ENCODE results near the gene WNK4. TPM values are rescaled to one million over a fixed set of nuclear protein-coding genes. Genes with fewer than 3 reads are reported as not detected.

The WNK4 gene
- total RNA-seq, 4 donors from 2014 or later = 0.16 to 0.85 (median 0.19) TPM; not detected in 1

DNA sequence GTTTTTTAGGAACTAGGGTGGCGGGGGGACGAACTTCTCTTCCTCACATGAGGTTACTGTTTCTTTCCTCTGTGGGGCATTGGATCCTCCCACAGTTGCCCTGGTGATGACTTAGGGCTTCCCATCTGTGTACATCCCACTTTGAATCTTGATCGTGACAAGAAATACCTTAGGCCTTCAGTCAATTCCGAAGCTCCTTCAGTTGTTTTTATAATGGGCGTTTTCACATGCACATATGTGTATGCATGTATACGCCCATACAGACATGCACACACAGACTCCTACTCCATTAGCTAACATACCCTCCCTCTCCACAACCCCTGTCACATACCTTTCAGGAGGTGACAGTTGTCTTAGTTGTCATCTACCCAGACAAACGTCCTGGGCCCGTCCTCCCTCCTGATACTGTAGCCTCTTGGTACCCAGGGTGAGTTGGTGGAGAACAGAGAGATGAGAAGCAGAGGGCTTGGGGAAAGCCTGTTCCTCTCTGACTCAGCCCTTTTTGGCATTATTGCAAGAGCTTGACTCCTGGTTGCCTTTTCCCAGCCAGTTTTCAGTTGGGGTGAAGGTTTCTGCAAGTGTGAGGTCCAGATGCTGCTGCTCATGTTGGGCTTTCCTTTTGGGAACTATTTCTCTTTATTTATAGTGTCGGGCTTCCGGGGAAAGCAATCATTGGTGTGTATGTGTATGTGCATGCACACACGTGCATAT, 61.7 kb downstream of the WNK4 start:
- TF ChIP-seq, protein P1, sequence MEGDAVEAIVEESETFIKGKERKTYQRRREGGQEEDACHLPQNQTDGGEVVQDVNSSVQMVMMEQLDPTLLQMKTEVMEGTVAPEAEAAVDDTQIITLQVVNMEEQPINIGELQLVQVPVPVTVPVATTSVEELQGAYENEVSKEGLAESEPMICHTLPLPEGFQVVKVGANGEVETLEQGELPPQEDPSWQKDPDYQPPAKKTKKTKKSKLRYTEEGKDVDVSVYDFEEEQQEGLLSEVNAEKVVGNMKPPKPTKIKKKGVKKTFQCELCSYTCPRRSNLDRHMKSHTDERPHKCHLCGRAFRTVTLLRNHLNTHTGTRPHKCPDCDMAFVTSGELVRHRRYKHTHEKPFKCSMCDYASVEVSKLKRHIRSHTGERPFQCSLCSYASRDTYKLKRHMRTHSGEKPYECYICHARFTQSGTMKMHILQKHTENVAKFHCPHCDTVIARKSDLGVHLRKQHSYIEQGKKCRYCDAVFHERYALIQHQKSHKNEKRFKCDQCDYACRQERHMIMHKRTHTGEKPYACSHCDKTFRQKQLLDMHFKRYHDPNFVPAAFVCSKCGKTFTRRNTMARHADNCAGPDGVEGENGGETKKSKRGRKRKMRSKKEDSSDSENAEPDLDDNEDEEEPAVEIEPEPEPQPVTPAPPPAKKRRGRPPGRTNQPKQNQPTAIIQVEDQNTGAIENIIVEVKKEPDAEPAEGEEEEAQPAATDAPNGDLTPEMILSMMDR (IDR thresholded peaks at IDR 0.05; ENCODE audit: low read depth) = no peak

DNA sequence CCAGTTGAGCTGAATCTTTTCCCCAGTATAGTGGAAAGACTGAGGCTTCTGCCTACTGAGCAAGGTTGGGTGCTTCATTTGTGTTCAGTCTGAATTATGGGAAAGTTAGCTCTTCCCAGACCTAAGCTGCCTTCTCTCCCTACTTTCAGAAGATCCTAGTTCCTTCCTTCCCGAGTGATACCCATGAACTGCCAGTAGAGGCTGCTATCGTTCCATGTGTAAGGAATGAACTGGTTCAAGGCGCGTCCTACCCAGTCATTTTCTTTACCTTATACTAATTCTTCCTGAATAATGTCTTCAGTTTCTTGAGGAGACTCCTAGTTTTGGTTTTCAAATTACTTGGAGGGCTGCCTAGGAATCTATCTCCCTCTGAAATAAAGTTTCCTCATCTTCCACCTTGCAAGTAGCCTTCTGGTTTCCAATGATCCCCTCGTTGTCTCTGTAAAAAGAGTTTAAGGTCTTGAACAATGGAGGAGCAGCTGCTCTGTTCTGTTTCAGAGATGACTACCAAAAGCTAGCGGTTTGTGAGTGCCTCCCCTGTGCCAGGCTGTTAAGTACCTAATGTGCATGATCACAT, 63.0 kb downstream of the WNK4 start:
- TF ChIP-seq, protein P1 (IDR thresholded peaks at IDR 0.05; ENCODE audit: low read depth) = no peak

DNA sequence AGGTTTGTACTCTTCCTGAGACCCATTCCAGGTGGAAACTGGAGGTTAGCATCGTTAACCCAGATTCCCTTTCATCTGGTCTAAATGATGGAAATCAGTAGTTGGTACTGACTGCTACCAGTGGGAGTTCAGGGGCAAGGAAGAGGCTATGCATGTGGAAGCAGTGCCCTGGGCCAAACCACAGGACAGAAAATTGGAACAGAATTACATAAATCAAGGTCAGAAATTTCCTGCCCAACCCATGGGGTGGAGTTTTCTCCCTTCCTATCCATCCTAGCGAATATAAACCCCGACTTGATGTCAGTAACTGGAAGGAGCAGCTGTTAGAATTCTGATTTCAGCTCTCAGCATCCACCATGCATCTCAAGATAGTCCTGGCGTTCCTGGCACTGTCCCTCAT, 63.9 kb downstream of the WNK4 start, which contains the start of gene AOC2:
Gene AOC2 (plus strand): TSS at position 310 of the 400 bp plus-strand sequence. CDS start 47 bp downstream, at position 357.
- TF ChIP-seq, protein P1 (IDR thresholded peaks at IDR 0.05; ENCODE audit: low read depth) = no peak

DNA sequence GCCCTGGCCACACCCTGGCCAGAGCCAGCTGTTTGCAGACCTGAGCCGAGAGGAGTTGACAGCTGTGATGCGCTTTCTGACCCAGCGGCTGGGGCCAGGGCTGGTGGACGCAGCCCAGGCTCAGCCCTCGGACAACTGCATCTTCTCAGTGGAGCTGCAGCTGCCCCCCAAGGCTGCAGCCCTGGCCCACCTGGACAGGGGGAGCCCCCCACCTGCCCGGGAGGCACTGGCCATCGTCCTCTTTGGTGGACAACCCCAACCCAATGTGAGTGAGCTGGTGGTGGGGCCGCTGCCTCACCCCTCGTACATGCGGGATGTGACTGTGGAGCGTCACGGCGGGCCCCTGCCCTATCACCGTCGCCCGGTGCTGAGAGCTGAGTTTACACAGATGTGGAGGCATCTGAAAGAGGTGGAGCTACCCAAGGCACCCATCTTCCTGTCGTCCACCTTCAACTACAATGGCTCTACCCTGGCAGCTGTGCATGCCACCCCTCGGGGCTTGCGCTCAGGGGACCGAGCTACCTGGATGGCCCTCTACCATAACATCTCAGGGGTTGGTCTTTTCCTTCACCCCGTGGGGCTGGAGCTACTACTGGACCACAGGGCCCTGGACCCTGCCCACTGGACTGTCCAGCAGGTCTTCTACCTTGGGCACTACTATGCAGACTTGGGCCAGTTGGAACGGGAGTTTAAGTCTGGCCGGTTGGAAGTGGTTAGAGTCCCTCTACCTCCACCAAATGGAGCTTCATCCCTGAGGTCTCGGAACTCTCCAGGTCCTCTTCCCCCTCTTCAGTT, 64.5 kb downstream of the WNK4 start:
- TF ChIP-seq, protein P1 (IDR thresholded peaks at IDR 0.05; ENCODE audit: low read depth) = no peak

DNA sequence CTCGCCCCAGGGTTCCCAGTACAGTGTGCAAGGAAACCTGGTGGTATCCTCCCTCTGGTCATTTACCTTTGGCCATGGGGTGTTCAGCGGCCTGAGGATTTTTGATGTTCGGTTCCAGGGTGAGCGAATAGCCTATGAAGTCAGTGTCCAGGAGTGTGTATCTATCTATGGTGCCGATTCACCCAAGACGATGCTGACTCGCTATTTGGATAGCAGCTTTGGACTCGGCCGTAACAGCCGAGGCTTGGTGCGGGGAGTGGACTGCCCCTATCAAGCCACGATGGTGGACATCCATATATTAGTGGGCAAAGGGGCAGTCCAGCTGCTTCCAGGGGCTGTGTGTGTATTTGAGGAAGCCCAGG, 65.1 kb downstream of the WNK4 start:
- TF ChIP-seq, protein P1 (IDR thresholded peaks at IDR 0.05; ENCODE audit: low read depth) = no peak

DNA sequence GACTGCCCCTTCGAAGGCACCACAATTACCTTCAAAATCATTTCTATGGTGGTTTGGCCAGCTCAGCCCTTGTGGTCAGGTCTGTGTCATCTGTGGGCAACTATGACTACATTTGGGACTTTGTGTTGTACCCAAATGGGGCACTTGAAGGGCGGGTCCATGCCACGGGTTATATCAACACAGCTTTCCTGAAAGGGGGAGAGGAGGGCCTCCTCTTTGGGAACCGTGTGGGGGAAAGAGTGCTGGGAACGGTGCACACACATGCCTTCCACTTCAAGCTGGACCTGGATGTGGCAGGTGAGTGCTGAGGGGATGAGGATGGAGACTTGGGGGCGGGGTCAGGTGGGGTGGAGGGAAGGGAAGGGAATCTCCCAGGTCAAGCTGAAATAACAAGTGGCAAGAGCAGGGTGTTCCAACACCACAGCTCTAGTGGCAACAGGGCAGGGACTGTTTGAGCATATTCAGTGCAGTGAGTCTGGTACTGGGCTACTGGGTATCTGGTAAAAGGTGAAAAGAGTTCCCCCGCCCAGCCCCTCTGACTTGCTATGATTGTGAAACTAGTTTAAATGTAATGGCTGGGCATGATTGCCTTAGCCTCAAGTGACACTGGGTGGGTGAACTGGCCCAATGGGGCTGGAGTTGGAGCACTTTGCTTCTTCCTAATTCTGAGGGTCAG, 65.6 kb downstream of the WNK4 start:
- TF ChIP-seq, protein P1 (IDR thresholded peaks at IDR 0.05; ENCODE audit: low read depth) = no peak

Small RNAs within 50 kb of the gene (small RNA-seq; reads per million reads assigned to genes)
- gene HMGN2P15 (not detected), gene MIR6781 (not detected)

Other genes with a start within 250 kb of the WNK4 start
- 100 to 1,000 TPM in 1 of 4 donors, 10 to 100 TPM in 3; 43.5 to 123 (median 62.4) TPM for gene NAGLU, start 244.4 kb upstream of the WNK4 start, total RNA-seq
- 1 to 10 TPM in 2 of 4 donors, under 1 TPM in 2; 0.49 to 4.1 (median 1.2) TPM for gene HSD17B1, start 227.7 kb upstream of the WNK4 start, total RNA-seq
- 10 to 100 TPM; 20.4 to 40.1 (median 22.7) TPM for gene COASY, start 218.5 kb upstream of the WNK4 start, total RNA-seq
- 10 to 100 TPM; 59.3 to 78.0 (median 68.8) TPM for gene MLX, start 213.5 kb upstream of the WNK4 start, total RNA-seq
- 1 to 10 TPM; 1.1 to 4.0 (median 3.6) TPM for gene PSMC3IP, start 202.9 kb upstream of the WNK4 start, total RNA-seq
- gene RETREG3, start 171.2 kb upstream of the WNK4 start, total RNA-seq = 10 to 100 TPM; 36.4 to 62.0 (median 57.4) TPM
- gene TUBG1, start 170.9 kb upstream of the WNK4 start, total RNA-seq = 10 to 100 TPM; 16.3 to 35.8 (median 23.5) TPM
- 10 to 100 TPM; 12.1 to 29.6 (median 21.2) TPM for gene TUBG2, start 121.3 kb upstream of the WNK4 start, total RNA-seq
- gene PLEKHH3, start 103.6 kb upstream of the WNK4 start, total RNA-seq = 10 to 100 TPM in 1 of 4 donors, 1 to 10 TPM in 3; 5.4 to 64.8 (median 7.4) TPM
- 1 to 10 TPM in 1 of 4 donors, under 1 TPM in 3; 0.44 to 8.7 (median 0.83) TPM for gene CCR10, start 98.8 kb upstream of the WNK4 start, total RNA-seq
- 1 to 10 TPM; 1.8 to 3.8 (median 2.5) TPM for gene CNTNAP1, start 98.1 kb upstream of the WNK4 start, total RNA-seq
- 100 to 1,000 TPM in 1 of 4 donors, 10 to 100 TPM in 3; 53.7 to 126 (median 91.8) TPM for gene EZH1, start 35.6 kb upstream of the WNK4 start, total RNA-seq
- gene RAMP2, start 19.4 kb upstream of the WNK4 start, total RNA-seq = 100 to 1,000 TPM in 3 of 4 donors, 10 to 100 TPM in 1; 66.9 to 160 (median 128) TPM
- 10 to 100 TPM; 40.1 to 53.4 (median 47.4) TPM for gene VPS25, start 7.2 kb upstream of the WNK4 start, total RNA-seq
- 10 to 100 TPM; 51.8 to 76.6 (median 60.4) TPM for gene COA3, start 18.1 kb downstream of the WNK4 start, total RNA-seq
- gene CNTD1, start 18.3 kb downstream of the WNK4 start, total RNA-seq = under 1 TPM in 2 of 4 donors, not detected in 2; 0.44 to 0.68 TPM
- 100 to 1,000 TPM in 3 of 4 donors, 10 to 100 TPM in 1; 85.3 to 129 (median 120) TPM for gene BECN1, start 43.7 kb downstream of the WNK4 start, total RNA-seq
- 10 to 100 TPM; 52.7 to 80.9 (median 60.1) TPM for gene PSME3, start 52.8 kb downstream of the WNK4 start, total RNA-seq
- gene AOC2, start 64.0 kb downstream of the WNK4 start, total RNA-seq = 10 to 100 TPM in 1 of 4 donors, 1 to 10 TPM in 3; 4.1 to 15.0 (median 9.4) TPM
- gene AOC3, start 70.6 kb downstream of the WNK4 start, total RNA-seq = 100 to 1,000 TPM; 120 to 591 (median 262) TPM
- not detected for gene G6PC1, start 120.2 kb downstream of the WNK4 start, total RNA-seq
- 10 to 100 TPM; 18.4 to 38.2 (median 22.1) TPM for gene AARSD1, start 183.8 kb downstream of the WNK4 start, total RNA-seq
- not detected for gene PTGES3L, start 199.5 kb downstream of the WNK4 start, total RNA-seq
- gene RUNDC1, start 200.0 kb downstream of the WNK4 start, total RNA-seq = 10 to 100 TPM in 3 of 4 donors, 1 to 10 TPM in 1; 7.2 to 12.1 (median 10.5) TPM
- 1,000 to 10,000 TPM in 3 of 4 donors, 100 to 1,000 TPM in 1; 912 to 2,032 (median 1,085) TPM for gene RPL27, start 217.8 kb downstream of the WNK4 start, total RNA-seq
- gene IFI35, start 226.2 kb downstream of the WNK4 start, total RNA-seq = 10 to 100 TPM; 20.7 to 44.1 (median 24.8) TPM
- gene VAT1, start 241.8 kb downstream of the WNK4 start, total RNA-seq = 100 to 1,000 TPM; 134 to 420 (median 367) TPM
- gene RND2, start 244.6 kb downstream of the WNK4 start, total RNA-seq = under 1 TPM; 0.17 to 0.49 (median 0.30) TPM

Measured in subcutaneous adipose tissue (tissue), 4 donors.